Naive thymus-derived CD4-positive, alpha-beta T cell (primary cell): ENCODE data around the gene EEF2KMT. TPM values are rescaled to one million over a fixed set of nuclear protein-coding genes. Genes with fewer than 3 reads are reported as not detected.
"Not testable (repeated sequence)": the region's sequence is repeated elsewhere in the genome, so short reads cannot be mapped to it uniquely, and the experiment has no call there.

Experiments used
- ATAC-seq: fragments of 150-1000 bp; cut with Tn5 transposase; 2 replicates; pipeline ENCODE4 v1.10.0; 2021; ENCODE audit warnings: mild to moderate bottlenecking, moderate library complexity
- CTCF ChIA-PET: fragments of 350-600 bp; sonication (Branson Sonifier 250); formaldehyde crosslinking; loops from one replicate; lab custom pipeline; 2021; ENCODE audit warnings: antibody characterized with exemption; lab: Charles Lee
- POLR2A ChIA-PET: fragments of 350-600 bp; sonication (Branson Sonifier 250); formaldehyde crosslinking; loops from one replicate; lab custom pipeline; 2021; ENCODE audit warnings: antibody characterized with exemption, inconsistent platforms; lab: Charles Lee
- DNase-seq, 9 donors: peaks; one replicate each; pipeline versions ENCODE4 v3.0.0 to v3.0.0-alpha.2; 2020 to 2022; ENCODE audit warnings: mixed read lengths in 1 of 9
- H3K27ac ChIP-seq: one replicate; pipeline ENCODE4 v1.7.0; 2013; ENCODE audit warnings: mild to moderate bottlenecking, low read depth, low read length, moderate library complexity
- H3K27me3 ChIP-seq, 2 donors: one replicate each; pipeline ENCODE4 v1.7.0; 2013; ENCODE audit warnings: low read length in 2 of 2, mild to moderate bottlenecking in 2 of 2, moderate library complexity in 2 of 2; ENCODE audit not compliant: control insufficient read depth in 2 of 2, insufficient read depth in 2 of 2
- H3K36me3 ChIP-seq, 3 experiments: 1 replicate in 2 of 3; 2 replicates in 1 of 3; pipeline ENCODE4 v1.7.0; 2013; ENCODE audit warnings: low read length in 3 of 3, mild to moderate bottlenecking in 3 of 3, moderate library complexity in 1 of 3; ENCODE audit not compliant: insufficient read depth in 3 of 3, control insufficient read depth in 2 of 3
- H3K4me1 ChIP-seq, 2 donors: one replicate each; pipeline ENCODE4 v1.7.0; 2013; ENCODE audit warnings: low read length in 2 of 2, mild to moderate bottlenecking in 2 of 2, moderate library complexity in 1 of 2; ENCODE audit not compliant: control insufficient read depth in 2 of 2, insufficient read depth in 2 of 2
- H3K4me3 ChIP-seq: 2 replicates; pipeline ENCODE4 v1.7.0; 2013; ENCODE audit warnings: mild to moderate bottlenecking, low read length
- H3K9me3 ChIP-seq, 3 experiments: 1 replicate in 2 of 3; 2 replicates in 1 of 3; pipeline ENCODE4 v1.7.0; 2013; ENCODE audit warnings: low read length in 3 of 3; ENCODE audit not compliant: control insufficient read depth in 2 of 3
- H3K27ac Mint-ChIP-seq, 9 donors: one replicate each; pipeline ENCODE4 v1.8.0; 2020 to 2022; ENCODE audit warnings: mixed read lengths in 9 of 9, mild to moderate bottlenecking in 8 of 9, moderate library complexity in 5 of 9, inconsistent platforms in 2 of 9
- H3K27me3 Mint-ChIP-seq, 5 donors: one replicate each; pipeline ENCODE4 v1.8.0; 2021 to 2022; ENCODE audit warnings: mixed read lengths in 5 of 5, mild to moderate bottlenecking in 1 of 5
- H3K36me3 Mint-ChIP-seq, 5 donors: one replicate each; pipeline ENCODE4 v1.8.0; 2020 to 2022; ENCODE audit warnings: mixed read lengths in 5 of 5, mild to moderate bottlenecking in 3 of 5, inconsistent platforms in 1 of 5
- H3K4me1 Mint-ChIP-seq, 7 donors: one replicate each; pipeline ENCODE4 v1.8.0; 2020 to 2022; ENCODE audit warnings: mixed read lengths in 7 of 7, mild to moderate bottlenecking in 3 of 7, inconsistent platforms in 1 of 7
- H3K4me3 Mint-ChIP-seq, 10 donors: one replicate each; pipeline ENCODE4 v1.8.0; 2020 to 2022; ENCODE audit warnings: mild to moderate bottlenecking in 10 of 10, mixed read lengths in 10 of 10, moderate library complexity in 6 of 10, inconsistent platforms in 2 of 10
- H3K9me3 Mint-ChIP-seq, 11 donors: one replicate each; pipeline ENCODE4 v1.8.0; 2020 to 2022; ENCODE audit warnings: mixed read lengths in 11 of 11, mild to moderate bottlenecking in 4 of 11, inconsistent platforms in 1 of 11, moderate library complexity in 1 of 11
- intact Hi-C, 2 donors: fragments of 100-400 bp; cut with micrococcal nuclease; formaldehyde crosslinking; loops; one replicate each; pipeline ENCODE4 v1.15.1; 2023
- polyA plus RNA-seq, 2 donors: library from polyadenylated mRNA; unstranded; fragments of 300-500 nt; fragmentation: Illumina TruSeq; gene quantifications; one replicate each; pipeline ENCODE4 v1.2.3, GENCODE V29; 2021
- total RNA-seq, 6 experiments: library from RNA in 5 of 6; stranded (reverse) in 5 of 6; gene quantifications; 1 replicate in 5 of 6; 2 replicates in 1 of 6; pipeline ENCODE4 v1.2.3 and lab custom pipeline; 2021 to 2026

Gene EEF2KMT
- total and polyA plus RNA-seq, 7 experiments from 2014 or later: 5.5 to 18.5 (median 11.3) TPM

DNA sequence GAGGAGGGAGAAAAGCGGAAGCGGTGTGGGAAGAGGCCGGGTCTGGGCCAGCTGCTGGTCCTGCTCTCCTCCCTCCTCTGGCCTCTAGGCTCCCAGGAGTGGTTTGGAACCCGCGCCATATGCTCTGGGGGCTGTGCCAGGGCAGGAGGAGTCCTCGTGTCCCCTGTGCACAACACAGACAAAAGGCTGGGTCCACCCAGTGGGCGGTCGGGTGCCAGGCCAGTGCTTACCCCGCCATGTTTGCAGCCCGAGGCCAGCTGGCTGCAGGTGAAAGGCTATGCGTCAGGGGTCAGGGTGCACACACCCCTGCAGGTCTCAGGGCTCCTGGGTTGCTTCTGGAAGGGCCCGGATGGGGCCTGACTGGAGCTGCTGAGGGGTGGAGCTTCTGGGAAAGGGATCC, 17.1 kb downstream of the EEF2KMT start:
- H3K9me3 Mint-ChIP-seq, H3K4me3 Mint-ChIP-seq, H3K4me1 Mint-ChIP-seq, intact Hi-C loops, H3K27me3 Mint-ChIP-seq, DNase-seq, H3K4me3 ChIP-seq, H3K4me1 ChIP-seq, CTCF ChIA-PET, ATAC-seq, POLR2A ChIA-PET, H3K9me3 ChIP-seq, H3K27ac ChIP-seq, H3K27ac Mint-ChIP-seq, H3K27me3 ChIP-seq: not testable (repeated sequence)
- peaks cover 4 to 55% (median 6%) of the 10 kb centered on the region in 3 experiments for H3K36me3 ChIP-seq
- H3K36me3 Mint-ChIP-seq: peaks cover 0 to 28% (median 6%) of the 10 kb centered on the region in 5 donors

DNA sequence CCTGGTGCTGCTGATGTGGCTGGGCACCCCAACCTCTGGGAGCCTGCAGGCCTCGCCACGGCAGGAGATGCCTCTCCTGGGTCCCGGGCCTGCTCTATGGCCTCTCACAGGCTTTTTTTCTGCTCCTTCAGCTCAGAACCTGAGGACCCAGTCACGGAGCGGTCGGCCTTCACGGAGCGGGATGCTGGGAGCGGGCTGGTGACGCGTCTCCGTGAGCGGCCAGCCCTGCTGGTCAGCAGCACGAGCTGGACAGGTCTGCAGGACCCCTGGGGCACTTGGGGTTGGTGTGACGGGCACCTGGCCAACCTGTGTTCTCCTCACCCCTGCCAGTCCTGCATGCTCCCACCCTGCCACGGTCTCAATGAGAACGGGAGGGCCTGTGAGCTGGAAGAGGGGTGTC, 19.0 kb downstream of the EEF2KMT start:
- Mint-ChIP-seq H3K27me3 (no peaks in the 10 kb centered on the region), H3K36me3 (peaks cover 0 to 15% (median 4%) of the 10 kb centered on the region in 5 donors), H3K4me1 (peaks cover 0 to 13% (median 0%) of the 10 kb centered on the region in 7 donors), H3K27ac (no peak overlapping the region), H3K9me3 (no peaks in the 10 kb centered on the region), H3K4me3 (no peak overlapping the region)
- no peaks in the 10 kb centered on the region for H3K27me3 ChIP-seq
- intact Hi-C loops: loop anchor here in 1 of 2 donors (10.0 kb wide), 1 partner anchor 724 kb away; the partner anchor contains the start of gene PAM16
- H3K36me3 ChIP-seq: peaks cover 6 to 62% (median 14%) of the 10 kb centered on the region in 3 experiments
- ChIA-PET POLR2A (no interaction called here), CTCF (no interaction called here)
- no peak for DNase-seq
- H3K9me3 ChIP-seq: no peaks in the 10 kb centered on the region
- no peaks in the 10 kb centered on the region for H3K4me1 ChIP-seq
- H3K27ac ChIP-seq: no peak overlapping the region
- H3K4me3 ChIP-seq: no peak overlapping the region
- ATAC-seq: no peak

DNA sequence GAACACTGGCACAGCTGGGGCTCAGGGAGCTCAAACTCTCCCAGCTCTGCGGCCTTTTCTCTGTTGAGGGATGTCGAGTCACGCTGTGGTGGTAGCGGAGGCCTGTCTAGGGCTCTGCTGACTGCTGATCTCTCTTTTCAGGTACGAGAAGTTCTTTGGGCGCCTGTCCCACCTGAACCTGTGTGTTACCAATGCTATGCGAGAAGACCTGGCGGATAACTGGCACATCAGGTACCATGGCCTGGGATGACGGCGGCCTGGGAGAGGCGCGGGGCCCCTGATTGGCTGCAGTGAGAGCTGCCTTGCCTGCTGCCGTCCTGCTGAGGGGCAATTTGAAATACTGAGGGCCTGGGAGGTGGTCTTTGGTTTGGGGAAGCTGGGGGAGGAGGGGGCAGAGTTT, 20.3 kb downstream of the EEF2KMT start:
- Mint-ChIP-seq H3K4me1 (peaks cover 10 to 24% (median 12%) of the 10 kb centered on the region in 7 donors), H3K4me3 (no peak overlapping the region), H3K27ac (no peak overlapping the region), H3K27me3 (no peaks in the 10 kb centered on the region), H3K9me3 (no peaks in the 10 kb centered on the region), H3K36me3 (peaks cover 0 to 13% (median 4%) of the 10 kb centered on the region in 5 donors)
- Histone ChIP-seq H3K4me3 (no peak overlapping the region), H3K4me1 (peaks cover 5 to 8% of the 10 kb centered on the region in 2 donors), H3K36me3 (peaks cover 6 to 52% (median 14%) of the 10 kb centered on the region in 3 experiments), H3K27ac (no peak overlapping the region), H3K9me3 (no peaks in the 10 kb centered on the region), H3K27me3 (no peaks in the 10 kb centered on the region)
- intact Hi-C loops: loop anchor here in 1 of 2 donors (10.0 kb wide), 1 partner anchor 723 kb away; the partner anchor contains the start of gene PAM16
- DNase-seq: no peak
- ChIA-PET CTCF (no interaction called here), POLR2A (no interaction called here)
- ATAC-seq: no peak

DNA sequence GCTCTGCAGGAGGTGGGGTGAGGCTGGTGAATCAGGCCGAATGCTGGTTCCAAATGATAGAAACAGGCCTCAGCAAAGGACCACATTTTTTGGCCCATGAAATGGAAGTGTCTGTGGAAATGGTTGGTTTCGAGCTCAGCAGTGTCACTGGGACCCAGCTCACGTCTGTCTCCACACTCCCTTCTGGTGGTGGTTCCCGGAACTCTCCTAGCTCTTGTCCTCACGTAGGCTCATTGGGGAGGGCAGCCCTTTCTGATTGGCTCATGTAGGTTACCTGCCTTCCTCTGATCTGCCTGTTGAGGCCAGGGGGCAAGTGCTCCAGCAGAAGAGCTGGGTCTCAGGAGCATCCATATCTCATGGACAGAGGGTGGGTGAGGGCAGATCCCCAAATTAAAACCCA, 22.0 kb downstream of the EEF2KMT start:
- Histone ChIP-seq H3K9me3 (no peaks in the 10 kb centered on the region), H3K4me1 (peaks cover 15 to 17% of the 10 kb centered on the region in 2 donors), H3K4me3 (no peak overlapping the region), H3K36me3 (peaks cover 6 to 49% (median 14%) of the 10 kb centered on the region in 3 experiments), H3K27me3 (no peaks in the 10 kb centered on the region), H3K27ac (no peak overlapping the region)
- Mint-ChIP-seq H3K4me3 (no peak overlapping the region), H3K36me3 (peaks cover 0 to 13% (median 4%) of the 10 kb centered on the region in 5 donors), H3K4me1 (peaks cover 23 to 40% (median 28%) of the 10 kb centered on the region in 7 donors), H3K27ac (no peak overlapping the region), H3K27me3 (no peaks in the 10 kb centered on the region), H3K9me3 (peaks cover 0 to 1% (median 0%) of the 10 kb centered on the region in 11 donors)
- intact Hi-C loops: loop anchor here in 1 of 2 donors (10.0 kb wide), 1 partner anchor 721 kb away; the partner anchor contains the start of gene PAM16
- ChIA-PET POLR2A (interaction anchor here (1.0 kb wide), 1 partner anchor 42 kb away, joined by 4 read pairs; no protein-coding TSS in a partner anchor), CTCF (interaction anchor here (0.7 to 1.3 kb wide), 2 partner anchors 17 to 23 kb away, joined by 3 to 6 read pairs; no protein-coding TSS in a partner anchor)
- ATAC-seq: no peak
- DNase-seq: no peak

DNA sequence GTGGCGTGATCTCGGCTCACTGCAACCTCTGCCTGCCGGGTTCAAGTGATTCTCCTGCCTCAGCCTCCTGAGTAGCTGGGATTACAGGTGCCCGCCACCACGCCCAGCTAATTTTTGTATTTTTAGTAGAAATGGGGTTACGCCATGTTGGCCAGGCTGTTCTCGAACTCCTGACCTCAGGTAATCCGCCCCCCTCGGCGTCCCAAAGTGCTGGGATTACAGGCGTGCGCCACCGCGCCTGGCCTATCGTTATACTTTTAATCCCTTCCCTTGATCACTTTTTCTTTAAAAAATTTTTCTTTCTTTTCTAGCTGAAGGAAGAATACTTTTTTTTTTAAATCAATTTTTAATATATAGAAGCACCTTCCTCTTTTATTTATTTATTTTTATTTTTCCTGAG, 23.8 kb downstream of the EEF2KMT start:
- H3K4me3 Mint-ChIP-seq, H3K9me3 ChIP-seq, H3K4me3 ChIP-seq, H3K27me3 ChIP-seq, ATAC-seq, H3K9me3 Mint-ChIP-seq, DNase-seq, H3K27ac ChIP-seq, H3K36me3 Mint-ChIP-seq, H3K27ac Mint-ChIP-seq, CTCF ChIA-PET, H3K27me3 Mint-ChIP-seq: not testable (repeated sequence)
- intact Hi-C loops: loop anchor here (5.0 to 10.0 kb wide), 3 partner anchors 116 to 719 kb away; partner anchors contain the start of genes GLYR1 (in 1 of the 2), PAM16 (in 1 of the 2), SEC14L5 (in 1 of the 2) and UBN1 (in 1 of the 2)
- peaks cover 23 to 44% (median 32%) of the 10 kb centered on the region in 7 donors for H3K4me1 Mint-ChIP-seq
- Histone ChIP-seq H3K4me1 (peaks cover 15 to 17% of the 10 kb centered on the region in 2 donors), H3K36me3 (peaks cover 6 to 39% (median 14%) of the 10 kb centered on the region in 3 experiments)
- POLR2A ChIA-PET: interaction anchor here (1.5 kb wide), 1 partner anchor 40 kb away, joined by 5 read pairs; the partner anchor contains the start of gene NAGPA

DNA sequence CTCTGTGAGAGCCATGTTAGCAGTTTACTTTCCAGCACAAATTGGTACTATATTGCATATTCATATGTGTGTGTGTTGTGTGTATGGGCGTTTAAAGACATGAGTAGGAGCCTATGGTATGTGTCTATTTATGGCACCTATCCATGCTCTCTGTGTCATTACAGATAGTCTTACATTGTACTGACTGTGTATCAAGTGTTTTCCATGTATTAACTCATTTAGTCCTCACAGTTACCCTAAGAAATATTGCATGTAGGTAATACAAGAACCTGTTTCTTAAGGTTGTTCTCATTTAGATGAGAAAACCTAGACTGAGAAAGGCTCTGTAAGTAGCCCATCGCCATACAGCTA, 24.3 kb downstream of the EEF2KMT start:
- Histone ChIP-seq H3K36me3 (peaks cover 6 to 35% (median 14%) of the 10 kb centered on the region in 3 experiments), H3K9me3 (no peaks in the 10 kb centered on the region), H3K27ac (peak overlapping the region; percentile 77), H3K4me3 (no peak overlapping the region), H3K27me3 (no peaks in the 10 kb centered on the region), H3K4me1 (peaks cover 15 to 17% of the 10 kb centered on the region in 2 donors)
- ATAC-seq (no peak), DNase-seq (no peak)
- peak overlapping the region; percentile 23 to 99 (median 94) for H3K27ac Mint-ChIP-seq
- intact Hi-C loops: loop anchor here (5.0 to 10.0 kb wide), 3 partner anchors 116 to 718 kb away; partner anchors contain the start of genes GLYR1 (in 1 of the 2), PAM16 (in 1 of the 2), SEC14L5 (in 1 of the 2) and UBN1 (in 1 of the 2)
- POLR2A ChIA-PET: interaction anchor here (1.5 to 3.4 kb wide), 2 partner anchors 39 kb away, joined by 5 to 30 read pairs; partner anchors contain the start of gene NAGPA
- H3K36me3 Mint-ChIP-seq: peaks cover 0 to 10% (median 4%) of the 10 kb centered on the region in 5 donors
- CTCF ChIA-PET: no interaction called here
- no peaks in the 10 kb centered on the region for H3K27me3 Mint-ChIP-seq
- H3K9me3 Mint-ChIP-seq: peaks cover 0 to 1% (median 0%) of the 10 kb centered on the region in 11 donors
- peak overlapping the region; percentile 68 to 98 (median 95) for H3K4me3 Mint-ChIP-seq
- H3K4me1 Mint-ChIP-seq: peaks cover 23 to 44% (median 32%) of the 10 kb centered on the region in 7 donors
